HepG2 (cell line): ENCODE measurements around the gene NBR1. TPM values are rescaled to one million over a fixed set of nuclear protein-coding genes. Genes with fewer than 3 reads are reported as not detected.

ENCODE experiments used
- DDIT3 ChIP-seq: sonication (generic); formaldehyde crosslinking; IDR thresholded peaks from 2 replicates; pipeline ENCODE4 v1.4.0; 2020; ENCODE audit warnings: mild to moderate bottlenecking, missing genetic modification reagents
- GABPA ChIP-seq, 2 experiments: IDR thresholded peaks; 2 replicates each; pipeline ENCODE4 v1.6.1; 2011 to 2016; ENCODE audit warnings: low read depth in 2 of 2, low read length in 1 of 2, missing biosample characterization in 1 of 2, missing genetic modification characterization in 1 of 2
- HDAC1 ChIP-seq: sonication (generic); formaldehyde crosslinking; IDR thresholded peaks from 2 replicates; pipeline ENCODE4 v1.5.1; 2020; ENCODE audit warnings: mild to moderate bottlenecking, missing genetic modification reagents
- JDP2 ChIP-seq: sonication (generic); formaldehyde crosslinking; IDR thresholded peaks from 2 replicates; pipeline ENCODE4 v1.8.1; 2022; ENCODE audit warnings: missing genetic modification reagents, borderline replicate concordance
- KAT8 ChIP-seq: IDR thresholded peaks from 2 replicates; pipeline ENCODE4 v1.6.1; 2016; ENCODE audit warnings: missing genetic modification reagents, missing compliant biosample characterization
- MATR3 ChIP-seq: sonication (generic); formaldehyde crosslinking; IDR thresholded peaks from 2 replicates; pipeline ENCODE4 v1.4.0; 2020; ENCODE audit warnings: missing genetic modification reagents
- NKX3-1 ChIP-seq: sonication (generic); formaldehyde crosslinking; IDR thresholded peaks from 2 replicates; pipeline ENCODE4 v1.5.0; 2020; ENCODE audit warnings: missing genetic modification reagents
- POLR2G ChIP-seq: fragments of 200-400 bp; formaldehyde crosslinking; IDR thresholded peaks from 2 replicates; pipeline ENCODE4 v1.6.1; 2018; ENCODE audit warnings: mild to moderate bottlenecking, low read depth, low read length, moderate library complexity
- SAFB2 ChIP-seq: sonication (generic); formaldehyde crosslinking; IDR thresholded peaks from 2 replicates; pipeline ENCODE4 v1.5.1; 2020; ENCODE audit warnings: missing genetic modification reagents, low read depth, mild to moderate bottlenecking, borderline replicate concordance
- TBX3 ChIP-seq: fragments of 450-650 bp; IDR thresholded peaks from 2 replicates; pipeline ENCODE4 v1.6.1; 2017; ENCODE audit warnings: antibody characterized with exemption, mild to moderate bottlenecking, inconsistent platforms, borderline replicate concordance
- TGIF2 ChIP-seq: IDR thresholded peaks from 2 replicates; pipeline ENCODE4 v1.6.1; 2016; ENCODE audit warnings: control low read depth, missing compliant biosample characterization
- ZNF33B ChIP-seq: sonication (generic); formaldehyde crosslinking; IDR thresholded peaks from 2 replicates; pipeline ENCODE4 v1.5.1; 2020; ENCODE audit warnings: mild to moderate bottlenecking, missing genetic modification reagents
- ZNF431 ChIP-seq: sonication (generic); formaldehyde crosslinking; IDR thresholded peaks from 2 replicates; pipeline ENCODE4 v1.9.0; 2022; ENCODE audit warnings: missing genetic modification reagents, low read depth, mild to moderate bottlenecking, borderline replicate concordance
- ZNF747 ChIP-seq: sonication (generic); formaldehyde crosslinking; IDR thresholded peaks from 2 replicates; pipeline ENCODE4 v1.8.1; 2023; ENCODE audit warnings: missing genetic modification reagents, mild to moderate bottlenecking, borderline replicate concordance
- polyA plus RNA-seq, 8 experiments: library from polyadenylated mRNA; depleted of rRNA in 3 of 8; stranded (reverse) in 7 of 8; unstranded in 1 of 8; fragments of >200 nt; fragmentation: Illumina TruSeq in 4 of 8; extraction: Trizol in 4 of 8; gene quantifications; 2 replicates each; pipeline versions ENCODE4 v1.2.1 to v1.2.3, GENCODE V29; 2011 to 2016; ENCODE audit warnings: low read depth in 4 of 8, missing spikeins in 1 of 8, mixed read lengths in 1 of 8; ENCODE audit not compliant: insufficient read depth in 1 of 8
- total RNA-seq, 5 experiments: library from RNA; depleted of rRNA; stranded (reverse); fragments of >200 nt; fragmentation: Illumina TruSeq; extraction: Trizol; gene quantifications; 2 replicates each; pipeline ENCODE4 v1.2.3, GENCODE V29; 2016; ENCODE audit warnings: low read depth in 1 of 5
- TF ChIP-seq, protein P1 (sequence below): sonication (generic); formaldehyde crosslinking; IDR thresholded peaks from one replicate; pipeline ENCODE4 v1.5.1; 2020; ENCODE audit warnings: mild to moderate bottlenecking, missing genetic modification reagents; ENCODE audit errors: not compliant biosample characterization
- TF ChIP-seq, protein P2 (sequence below): sonication (generic); formaldehyde crosslinking; IDR thresholded peaks from 2 replicates; pipeline ENCODE4 v1.4.0; 2020; ENCODE audit warnings: missing genetic modification reagents, borderline replicate concordance

The NBR1 gene
- total and polyA plus RNA-seq, 2 of the 13 experiments (the other 11 are each of a cell fraction or from before 2014, with no cell fraction given), result 51.7 to 121 TPM

DNA sequence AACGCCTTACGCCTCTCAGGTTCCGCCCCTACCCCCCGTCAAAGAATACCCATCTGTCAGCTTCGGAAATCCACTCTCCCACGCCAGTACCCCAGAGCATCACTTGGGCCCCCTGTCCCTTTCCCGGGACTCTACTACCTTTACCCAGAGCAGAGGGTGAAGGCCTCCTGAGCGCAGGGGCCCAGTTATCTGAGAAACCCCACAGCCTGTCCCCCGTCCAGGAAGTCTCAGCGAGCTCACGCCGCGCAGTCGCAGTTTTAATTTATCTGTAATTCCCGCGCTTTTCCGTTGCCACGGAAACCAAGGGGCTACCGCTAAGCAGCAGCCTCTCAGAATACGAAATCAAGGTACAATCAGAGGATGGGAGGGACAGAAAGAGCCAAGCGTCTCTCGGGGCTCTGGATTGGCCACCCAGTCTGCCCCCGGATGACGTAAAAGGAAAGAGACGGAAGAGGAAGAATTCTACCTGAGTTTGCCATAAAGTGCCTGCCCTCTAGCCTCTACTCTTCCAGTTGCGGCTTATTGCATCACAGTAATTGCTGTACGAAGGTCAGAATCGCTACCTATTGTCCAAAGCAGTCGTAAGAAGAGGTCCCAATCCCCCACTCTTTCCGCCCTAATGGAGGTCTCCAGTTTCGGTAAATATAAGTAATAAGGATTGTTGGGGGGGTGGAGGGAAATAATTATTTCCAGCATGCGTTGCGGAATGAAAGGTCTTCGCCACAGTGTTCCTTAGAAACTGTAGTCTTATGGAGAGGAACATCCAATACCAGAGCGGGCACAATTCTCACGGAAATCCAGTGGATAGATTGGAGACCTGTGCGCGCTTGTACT lies 45.7 kb upstream of the NBR1 start, which contains the start of gene BRCA1 (continued):
- TF ChIP-seq, protein P1, sequence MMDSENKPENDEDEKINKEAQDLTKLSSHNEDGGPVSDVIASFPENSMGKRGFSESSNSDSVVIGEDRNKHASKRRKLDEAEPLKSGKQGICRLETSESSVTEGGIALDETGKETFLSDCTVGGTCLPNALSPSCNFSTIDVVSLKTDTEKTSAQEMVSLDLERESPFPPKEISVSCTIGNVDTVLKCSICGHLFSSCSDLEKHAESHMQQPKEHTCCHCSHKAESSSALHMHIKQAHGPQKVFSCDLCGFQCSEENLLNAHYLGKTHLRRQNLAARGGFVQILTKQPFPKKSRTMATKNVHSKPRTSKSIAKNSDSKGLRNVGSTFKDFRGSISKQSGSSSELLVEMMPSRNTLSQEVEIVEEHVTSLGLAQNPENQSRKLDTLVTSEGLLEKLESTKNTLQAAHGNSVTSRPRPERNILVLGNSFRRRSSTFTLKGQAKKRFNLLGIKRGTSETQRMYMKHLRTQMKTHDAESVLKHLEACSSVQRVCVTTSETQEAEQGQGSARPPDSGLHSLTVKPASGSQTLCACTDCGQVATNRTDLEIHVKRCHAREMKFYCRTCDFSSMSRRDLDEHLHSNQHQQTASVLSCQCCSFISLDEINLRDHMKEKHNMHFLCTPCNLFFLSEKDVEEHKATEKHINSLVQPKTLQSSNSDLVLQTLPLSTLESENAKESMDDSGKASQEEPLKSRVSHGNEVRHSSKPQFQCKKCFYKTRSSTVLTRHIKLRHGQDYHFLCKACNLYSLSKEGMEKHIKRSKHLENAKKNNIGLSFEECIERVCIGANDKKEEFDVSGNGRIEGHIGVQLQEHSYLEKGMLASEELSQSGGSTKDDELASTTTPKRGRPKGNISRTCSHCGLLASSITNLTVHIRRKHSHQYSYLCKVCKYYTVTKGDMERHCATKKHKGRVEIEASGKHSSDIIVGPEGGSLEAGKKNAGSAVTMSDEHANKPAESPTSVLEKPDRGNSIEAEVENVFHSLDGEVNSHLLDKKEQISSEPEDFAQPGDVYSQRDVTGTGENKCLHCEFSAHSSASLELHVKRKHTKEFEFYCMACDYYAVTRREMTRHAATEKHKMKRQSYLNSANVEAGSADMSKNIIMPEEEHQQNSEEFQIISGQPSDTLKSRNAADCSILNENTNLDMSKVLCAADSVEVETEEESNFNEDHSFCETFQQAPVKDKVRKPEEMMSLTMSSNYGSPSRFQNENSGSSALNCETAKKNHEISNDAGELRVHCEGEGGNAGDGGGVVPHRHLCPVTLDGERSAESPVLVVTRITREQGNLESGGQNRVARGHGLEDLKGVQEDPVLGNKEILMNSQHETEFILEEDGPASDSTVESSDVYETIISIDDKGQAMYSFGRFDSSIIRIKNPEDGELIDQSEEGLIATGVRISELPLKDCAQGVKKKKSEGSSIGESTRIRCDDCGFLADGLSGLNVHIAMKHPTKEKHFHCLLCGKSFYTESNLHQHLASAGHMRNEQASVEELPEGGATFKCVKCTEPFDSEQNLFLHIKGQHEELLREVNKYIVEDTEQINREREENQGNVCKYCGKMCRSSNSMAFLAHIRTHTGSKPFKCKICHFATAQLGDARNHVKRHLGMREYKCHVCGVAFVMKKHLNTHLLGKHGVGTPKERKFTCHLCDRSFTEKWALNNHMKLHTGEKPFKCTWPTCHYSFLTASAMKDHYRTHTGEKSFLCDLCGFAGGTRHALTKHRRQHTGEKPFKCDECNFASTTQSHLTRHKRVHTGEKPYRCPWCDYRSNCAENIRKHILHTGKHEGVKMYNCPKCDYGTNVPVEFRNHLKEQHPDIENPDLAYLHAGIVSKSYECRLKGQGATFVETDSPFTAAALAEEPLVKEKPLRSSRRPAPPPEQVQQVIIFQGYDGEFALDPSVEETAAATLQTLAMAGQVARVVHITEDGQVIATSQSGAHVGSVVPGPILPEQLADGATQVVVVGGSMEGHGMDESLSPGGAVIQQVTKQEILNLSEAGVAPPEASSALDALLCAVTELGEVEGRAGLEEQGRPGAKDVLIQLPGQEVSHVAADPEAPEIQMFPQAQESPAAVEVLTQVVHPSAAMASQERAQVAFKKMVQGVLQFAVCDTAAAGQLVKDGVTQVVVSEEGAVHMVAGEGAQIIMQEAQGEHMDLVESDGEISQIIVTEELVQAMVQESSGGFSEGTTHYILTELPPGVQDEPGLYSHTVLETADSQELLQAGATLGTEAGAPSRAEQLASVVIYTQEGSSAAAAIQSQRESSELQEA (CRISPR knock-in tag), result no peak
- TF ChIP-seq MATR3 (CRISPR knock-in tag) (no peak), ZNF33B (CRISPR knock-in tag) (no peak), TGIF2 (CRISPR knock-in tag) (peak; percentile 98), JDP2 (CRISPR knock-in tag) (no peak), GABPA (IDR thresholded peaks at IDR 0.05; ENCODE audit: low read depth, low read length) (peak; percentile 45), GABPA (CRISPR knock-in tag; IDR thresholded peaks at IDR 0.05; ENCODE audit: low read depth) (peak; percentile 91), TBX3 (no peak), HDAC1 (peak; percentile 100), SAFB2 (CRISPR knock-in tag) (no peak), ZNF747 (CRISPR knock-in tag) (no peak), DDIT3 (CRISPR knock-in tag) (peak; percentile 98), NKX3-1 (CRISPR knock-in tag) (0 out of 2 replicates have a peak, but pooled peaks have one; percentile 68), ZNF431 (CRISPR knock-in tag) (no peak), POLR2G (peak; percentile 92), KAT8 (CRISPR knock-in tag) (peak; percentile 99)
- TF ChIP-seq, protein P2, sequence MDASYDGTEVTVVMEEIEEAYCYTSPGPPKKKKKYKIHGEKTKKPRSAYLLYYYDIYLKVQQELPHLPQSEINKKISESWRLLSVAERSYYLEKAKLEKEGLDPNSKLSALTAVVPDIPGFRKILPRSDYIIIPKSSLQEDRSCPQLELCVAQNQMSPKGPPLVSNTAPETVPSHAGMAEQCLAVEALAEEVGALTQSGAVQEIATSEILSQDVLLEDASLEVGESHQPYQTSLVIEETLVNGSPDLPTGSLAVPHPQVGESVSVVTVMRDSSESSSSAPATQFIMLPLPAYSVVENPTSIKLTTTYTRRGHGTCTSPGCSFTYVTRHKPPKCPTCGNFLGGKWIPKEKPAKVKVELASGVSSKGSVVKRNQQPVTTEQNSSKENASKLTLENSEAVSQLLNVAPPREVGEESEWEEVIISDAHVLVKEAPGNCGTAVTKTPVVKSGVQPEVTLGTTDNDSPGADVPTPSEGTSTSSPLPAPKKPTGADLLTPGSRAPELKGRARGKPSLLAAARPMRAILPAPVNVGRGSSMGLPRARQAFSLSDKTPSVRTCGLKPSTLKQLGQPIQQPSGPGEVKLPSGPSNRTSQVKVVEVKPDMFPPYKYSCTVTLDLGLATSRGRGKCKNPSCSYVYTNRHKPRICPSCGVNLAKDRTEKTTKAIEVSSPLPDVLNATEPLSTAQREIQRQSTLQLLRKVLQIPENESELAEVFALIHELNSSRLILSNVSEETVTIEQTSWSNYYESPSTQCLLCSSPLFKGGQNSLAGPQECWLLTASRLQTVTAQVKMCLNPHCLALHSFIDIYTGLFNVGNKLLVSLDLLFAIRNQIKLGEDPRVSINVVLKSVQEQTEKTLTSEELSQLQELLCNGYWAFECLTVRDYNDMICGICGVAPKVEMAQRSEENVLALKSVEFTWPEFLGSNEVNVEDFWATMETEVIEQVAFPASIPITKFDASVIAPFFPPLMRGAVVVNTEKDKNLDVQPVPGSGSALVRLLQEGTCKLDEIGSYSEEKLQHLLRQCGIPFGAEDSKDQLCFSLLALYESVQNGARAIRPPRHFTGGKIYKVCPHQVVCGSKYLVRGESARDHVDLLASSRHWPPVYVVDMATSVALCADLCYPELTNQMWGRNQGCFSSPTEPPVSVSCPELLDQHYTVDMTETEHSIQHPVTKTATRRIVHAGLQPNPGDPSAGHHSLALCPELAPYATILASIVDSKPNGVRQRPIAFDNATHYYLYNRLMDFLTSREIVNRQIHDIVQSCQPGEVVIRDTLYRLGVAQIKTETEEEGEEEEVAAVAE (CRISPR knock-in tag), result peak; percentile 99
